D341Med (cell line): ENCODE measurements around the gene IGSF21.
"Not testable (repeated sequence)": the region's sequence is repeated elsewhere in the genome, so short reads cannot be mapped to it uniquely, and the experiment has no call there.

Experiments
- DNase-seq: peaks from one replicate; pipeline ENCODE4 v3.0.0; 2012; ENCODE audit warnings: low spot score

Gene IGSF21

DNA sequence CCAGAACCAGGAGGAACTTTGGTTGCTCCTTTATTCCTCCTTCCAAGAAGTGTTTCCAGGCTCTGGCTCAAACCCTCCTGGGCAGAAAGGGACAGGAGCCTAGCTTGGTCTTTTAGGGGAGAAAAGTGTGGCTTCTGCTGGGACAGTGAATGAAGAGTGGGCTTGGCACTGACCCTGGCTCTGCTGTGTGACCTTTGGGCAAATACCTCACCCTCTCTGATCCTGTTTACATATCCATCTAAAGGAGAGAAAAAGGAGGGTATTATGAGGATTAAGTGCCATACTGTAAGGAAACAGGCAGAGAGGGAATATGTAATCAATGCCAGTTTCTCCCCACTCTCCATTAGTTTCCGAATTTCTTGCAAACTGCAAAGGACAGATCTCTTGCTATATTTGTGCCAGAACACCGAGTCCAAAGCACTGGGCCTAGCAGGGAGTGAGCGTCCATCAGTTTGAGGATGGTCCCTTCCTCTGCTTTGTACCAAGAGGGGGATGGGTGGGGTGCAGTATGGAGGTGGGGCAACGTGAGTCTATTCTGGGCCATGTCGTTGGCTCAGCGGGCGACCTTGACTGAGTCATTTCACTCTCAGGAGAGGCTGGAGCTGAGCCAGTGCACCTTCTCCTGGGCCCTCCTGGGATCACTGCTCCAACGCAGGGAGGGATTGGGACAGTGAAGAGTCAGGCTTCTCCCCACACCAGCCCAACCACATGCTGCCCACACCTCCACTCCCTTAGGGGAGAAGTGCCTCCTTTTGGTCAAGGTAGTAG is 38.4 kb downstream of the IGSF21 start:
- DNase-seq = no peak

- DNase-seq = no peak
Observed at GRCh38 chr1:18146886-18147285, 39.3 kb downstream of the IGSF21 start.

DNA sequence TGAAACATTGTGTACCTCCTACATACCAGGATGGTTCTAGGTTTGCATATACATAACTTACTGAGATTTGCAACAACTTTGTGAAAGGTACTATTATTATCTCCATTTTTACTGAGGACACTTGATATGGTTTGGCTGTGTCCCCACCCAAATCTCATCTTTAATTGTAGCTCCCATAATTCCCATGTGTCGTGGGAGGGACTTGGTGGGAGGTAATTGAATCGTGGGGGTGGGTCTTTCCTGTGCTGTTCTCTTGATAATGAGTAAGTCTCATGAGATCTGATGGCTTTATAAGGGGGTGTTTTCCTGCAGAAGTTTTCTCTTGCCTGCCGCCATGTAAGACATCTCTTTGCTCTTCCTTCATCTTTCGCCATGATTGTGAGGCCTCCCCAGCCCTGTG is 40.1 kb downstream of the IGSF21 start:
- DNase-seq = no peak

GRCh38 chr1:18148461-18148860 is 40.9 kb downstream of the IGSF21 start:
- no peak for DNase-seq

- peak; percentile 46 for DNase-seq
Observed at GRCh38 chr1:18149027-18149641, 41.5 kb downstream of the IGSF21 start.

DNA sequence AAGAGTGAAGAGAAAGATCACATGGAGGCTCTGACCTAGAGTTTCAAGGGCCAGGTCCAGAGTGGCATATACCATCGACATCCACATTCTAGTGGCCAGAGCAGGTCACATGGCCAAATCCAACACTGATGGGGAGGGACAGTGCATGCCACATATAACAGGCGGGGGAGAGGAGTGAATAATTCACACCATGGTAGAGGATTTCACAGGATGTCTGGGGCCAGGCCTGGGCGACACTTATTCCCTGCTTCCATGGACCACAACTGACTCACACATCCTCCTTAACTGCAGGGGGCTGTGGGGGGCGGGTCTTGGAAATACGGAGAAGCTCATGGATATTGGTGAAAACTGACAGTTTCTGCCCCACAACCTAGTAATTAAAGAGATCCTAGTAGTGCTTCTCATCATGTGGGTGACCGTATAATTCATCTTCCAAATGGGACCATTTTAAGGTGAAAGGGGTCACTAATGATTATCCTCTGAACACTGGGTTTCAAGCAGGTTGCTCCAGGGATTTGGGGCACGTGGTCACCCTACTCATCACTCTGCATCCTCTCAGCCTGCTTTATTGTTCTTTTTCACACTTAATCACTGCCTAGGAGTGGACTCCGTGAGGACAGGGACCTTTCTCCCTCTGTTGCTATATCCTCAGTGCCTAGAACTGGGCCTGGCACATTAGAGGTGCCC is 44.0 kb downstream of the IGSF21 start:
- no peak for DNase-seq

DNA sequence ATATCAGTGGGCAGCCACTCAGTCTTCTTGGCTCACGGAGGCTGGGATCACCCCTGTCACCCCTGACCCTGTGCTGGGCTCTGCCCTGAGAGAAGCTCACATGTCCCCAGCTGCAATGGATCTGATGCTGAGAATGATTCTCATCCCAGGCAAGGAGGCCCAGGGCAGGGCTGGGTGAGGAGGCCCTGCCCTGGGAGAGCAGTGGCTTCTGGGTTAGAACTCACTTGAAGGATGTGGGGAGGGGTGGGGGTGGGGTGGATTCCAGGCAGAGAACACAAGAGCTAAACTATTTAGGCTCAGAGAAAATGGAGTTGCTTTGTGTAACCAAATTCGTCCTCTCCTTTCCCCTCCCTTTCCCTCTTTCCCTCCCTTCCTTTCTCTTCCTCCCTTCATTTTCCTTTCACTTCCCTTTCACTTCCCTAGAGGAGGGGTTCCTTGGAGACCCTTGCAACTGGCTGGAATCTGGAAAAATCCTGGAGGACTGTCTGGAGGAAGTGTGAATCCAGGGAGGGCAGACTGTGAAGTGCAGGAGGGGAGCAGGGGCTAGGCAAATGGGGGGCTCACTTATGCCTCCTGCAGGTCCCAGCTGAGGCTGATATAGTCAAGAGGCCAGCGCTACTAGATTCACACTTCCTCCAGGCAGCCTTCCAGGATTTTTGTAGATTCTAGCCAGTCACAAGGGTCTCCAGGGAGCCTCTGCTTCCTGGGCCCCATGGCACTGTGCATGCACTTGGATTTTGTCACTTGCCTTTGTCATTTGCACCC is 47.0 kb downstream of the IGSF21 start:
- DNase-seq = no peak

- no peak for DNase-seq
Observed at GRCh38 chr1:18155881-18156385, 48.3 kb downstream of the IGSF21 start.

DNA sequence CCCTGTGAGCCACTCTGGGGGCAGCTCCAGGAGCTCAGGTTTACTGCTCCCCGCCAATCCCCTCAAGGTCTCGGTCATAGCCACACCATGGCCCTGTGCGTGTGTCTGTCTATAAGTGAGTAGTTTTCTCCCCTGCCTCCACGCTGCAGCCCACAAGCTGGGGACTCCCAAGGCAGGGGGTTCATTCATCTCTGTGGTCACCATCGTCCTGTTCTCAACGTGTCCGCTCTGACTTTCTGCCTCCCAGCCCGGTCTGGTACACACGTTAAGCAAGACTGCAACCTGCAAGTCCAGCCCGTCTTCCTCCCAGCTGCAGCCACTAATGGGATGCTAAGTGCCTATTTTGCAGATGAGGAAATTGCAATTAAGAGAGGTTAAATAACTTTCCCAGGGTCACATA is 49.8 kb downstream of the IGSF21 start:
- DNase-seq = no peak

DNA sequence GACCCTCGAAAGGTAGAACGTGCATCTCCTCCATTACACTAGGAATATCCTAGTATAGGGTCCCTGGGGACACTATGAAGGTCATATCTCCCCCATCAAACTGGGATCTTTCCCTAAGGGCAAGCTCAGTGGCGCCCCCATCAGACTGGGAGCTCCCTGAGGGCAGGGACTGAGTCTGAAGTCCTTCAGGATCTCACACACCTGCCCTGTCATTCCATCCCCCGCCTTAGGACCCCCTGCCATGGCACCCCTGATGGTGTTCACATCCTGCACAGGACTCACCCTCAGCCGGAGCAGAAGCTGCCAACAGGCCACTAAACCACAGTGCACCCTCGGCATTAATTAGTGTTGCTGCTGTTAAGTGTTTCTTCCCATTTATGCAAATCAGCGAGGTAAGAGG is 50.4 kb downstream of the IGSF21 start:
- DNase-seq = no peak

GRCh38 chr1:18158714-18159113 is 51.1 kb downstream of the IGSF21 start:
- DNase-seq = no peak

DNA sequence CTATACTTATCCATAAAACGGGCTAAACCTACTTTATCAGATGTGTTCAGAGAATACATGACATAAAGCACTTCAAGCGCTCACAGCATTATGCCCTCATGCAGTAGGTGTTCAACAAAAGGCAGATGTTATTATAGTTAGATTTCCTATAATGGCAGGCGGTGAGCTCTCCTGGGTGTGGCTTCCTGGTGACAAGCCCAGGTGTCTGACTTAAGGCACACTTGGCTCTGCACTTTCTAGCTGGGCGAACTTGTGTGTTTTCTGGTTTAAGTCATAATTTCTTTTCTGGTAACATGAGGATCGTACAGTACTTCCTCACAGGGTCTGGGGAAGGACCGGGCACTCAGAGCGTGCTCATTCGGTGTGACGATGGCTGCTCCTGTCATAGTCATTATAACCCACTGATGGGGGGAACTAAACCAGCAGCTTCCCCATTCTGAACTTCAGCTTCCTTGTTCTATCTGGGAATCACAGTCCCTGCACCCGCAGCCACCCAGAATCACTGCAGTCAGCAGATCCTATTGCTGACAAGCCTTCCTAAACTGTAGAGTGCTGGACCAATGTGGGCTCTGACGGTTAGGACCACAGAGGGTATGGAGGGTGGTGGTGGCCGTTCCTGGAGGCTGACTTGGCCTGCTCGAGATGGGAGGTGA is 52.8 kb downstream of the IGSF21 start:
- no peak for DNase-seq

DNA sequence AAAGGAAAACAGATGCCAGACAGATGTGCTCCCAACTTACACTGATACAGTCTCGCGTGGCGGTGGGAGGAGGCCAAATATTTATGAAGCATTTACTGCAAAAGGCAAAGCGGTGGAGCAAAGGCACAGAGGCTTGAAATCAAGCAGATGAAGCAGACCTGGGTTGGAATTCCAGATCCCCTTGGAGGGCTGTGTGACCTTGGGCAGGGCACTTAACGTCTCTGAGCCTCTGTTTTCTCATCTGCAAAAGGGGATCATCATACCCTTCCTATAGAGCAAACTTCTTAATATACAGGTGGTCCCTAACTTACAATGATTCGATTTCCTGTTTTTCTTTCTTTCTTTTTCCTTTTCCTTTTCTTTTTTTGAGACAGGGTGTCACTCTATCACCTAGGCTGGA is 54.1 kb downstream of the IGSF21 start:
- DNase-seq = no peak

- DNase-seq = not testable (repeated sequence)
Observed at GRCh38 chr1:18165640-18166039, 58.0 kb downstream of the IGSF21 start.

- no peak for DNase-seq
Observed at GRCh38 chr1:18166341-18166740, 58.7 kb downstream of the IGSF21 start.

DNA sequence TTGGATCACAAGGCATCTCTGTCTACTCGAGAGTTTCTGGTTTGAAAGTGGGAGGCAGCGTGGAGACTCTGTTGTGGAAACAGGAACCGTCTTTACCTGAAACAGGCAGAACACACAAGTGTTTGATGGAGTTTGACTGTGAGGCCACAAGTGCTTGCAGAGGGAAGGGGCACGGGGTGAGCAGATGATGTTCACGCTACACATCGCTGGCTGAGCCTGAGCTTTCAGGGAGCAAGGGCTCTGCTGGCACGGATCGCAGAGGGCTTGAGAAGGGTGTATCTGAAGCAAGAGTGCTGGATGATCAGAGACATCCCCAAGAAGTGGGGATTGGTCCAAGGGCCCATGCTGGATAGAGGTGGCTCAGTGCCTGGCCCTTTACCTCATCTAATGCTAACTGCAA is 59.3 kb downstream of the IGSF21 start:
- DNase-seq = no peak

DNA sequence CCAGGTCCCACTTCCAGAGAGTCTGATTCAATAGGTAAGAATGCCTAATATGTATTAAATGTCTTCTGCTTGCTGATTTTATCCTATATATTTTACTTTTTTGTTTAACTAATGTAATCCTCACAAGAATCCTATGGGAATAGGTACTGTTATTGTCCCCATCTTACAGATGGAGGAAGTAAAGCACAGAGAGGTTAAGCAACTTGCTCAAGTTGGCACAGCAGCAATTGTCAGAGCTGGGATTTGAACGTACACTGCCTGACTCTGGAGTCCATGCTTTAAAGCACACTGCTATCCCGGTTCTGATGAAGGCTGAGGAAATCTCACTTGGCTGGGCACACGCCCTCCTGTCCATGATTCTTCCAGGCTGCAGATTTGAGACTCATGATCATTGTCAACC is 62.8 kb downstream of the IGSF21 start:
- no peak for DNase-seq

- no peak for DNase-seq
Observed at GRCh38 chr1:18174037-18174436, 66.4 kb downstream of the IGSF21 start.

GRCh38 chr1:18175051-18175450 is 67.5 kb downstream of the IGSF21 start:
- no peak for DNase-seq

DNA sequence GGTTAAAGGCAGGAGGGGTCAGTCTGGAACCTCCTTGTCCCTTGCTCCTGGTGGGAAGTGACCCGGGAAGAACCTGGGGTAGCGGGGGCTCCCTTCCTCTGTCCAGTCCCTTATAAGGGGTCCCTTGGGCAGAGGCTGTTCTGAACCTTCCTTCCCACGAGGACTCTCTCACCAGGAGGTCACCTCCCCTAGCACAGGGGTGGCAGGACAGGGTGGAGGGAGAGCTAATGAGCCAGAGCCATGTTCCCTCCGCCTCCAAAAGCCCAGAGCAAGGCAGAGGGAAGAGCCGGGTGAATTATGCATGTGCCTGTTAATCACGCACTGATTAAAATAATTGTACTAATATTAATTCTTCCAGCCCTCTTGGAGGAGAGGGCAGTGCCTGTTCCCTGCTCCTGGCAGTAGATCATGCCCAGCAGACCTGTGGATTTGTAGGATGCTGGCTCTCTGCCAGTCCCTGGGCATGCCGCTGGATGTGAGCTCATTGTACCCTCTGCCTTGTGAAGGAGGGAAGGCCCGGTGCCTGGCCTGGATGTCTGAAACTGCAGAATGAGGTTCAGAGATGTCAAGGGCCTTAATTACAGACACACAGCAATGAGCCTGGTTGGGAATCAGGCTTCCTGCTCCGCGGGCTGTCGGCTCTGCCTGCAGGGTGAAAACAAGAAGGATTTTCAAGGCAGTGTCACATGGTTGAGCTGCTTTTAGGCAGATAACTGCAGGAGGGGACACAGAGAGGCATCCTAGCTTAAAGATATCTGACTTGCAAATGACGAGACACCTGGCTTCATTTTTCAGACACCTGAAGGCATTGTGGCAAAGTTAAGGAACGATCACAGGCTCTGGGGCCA is 68.2 kb downstream of the IGSF21 start:
- DNase-seq = no peak

GRCh38 chr1:18176619-18177018 is 69.0 kb downstream of the IGSF21 start:
- DNase-seq = no peak
